ENCODE measurements around the gene TRMT10C.

GRCh38 chr3:101527441-101527840 lies 34.2 kb upstream of the TRMT10C start:
- TF ChIP-seq, protein P1, sequence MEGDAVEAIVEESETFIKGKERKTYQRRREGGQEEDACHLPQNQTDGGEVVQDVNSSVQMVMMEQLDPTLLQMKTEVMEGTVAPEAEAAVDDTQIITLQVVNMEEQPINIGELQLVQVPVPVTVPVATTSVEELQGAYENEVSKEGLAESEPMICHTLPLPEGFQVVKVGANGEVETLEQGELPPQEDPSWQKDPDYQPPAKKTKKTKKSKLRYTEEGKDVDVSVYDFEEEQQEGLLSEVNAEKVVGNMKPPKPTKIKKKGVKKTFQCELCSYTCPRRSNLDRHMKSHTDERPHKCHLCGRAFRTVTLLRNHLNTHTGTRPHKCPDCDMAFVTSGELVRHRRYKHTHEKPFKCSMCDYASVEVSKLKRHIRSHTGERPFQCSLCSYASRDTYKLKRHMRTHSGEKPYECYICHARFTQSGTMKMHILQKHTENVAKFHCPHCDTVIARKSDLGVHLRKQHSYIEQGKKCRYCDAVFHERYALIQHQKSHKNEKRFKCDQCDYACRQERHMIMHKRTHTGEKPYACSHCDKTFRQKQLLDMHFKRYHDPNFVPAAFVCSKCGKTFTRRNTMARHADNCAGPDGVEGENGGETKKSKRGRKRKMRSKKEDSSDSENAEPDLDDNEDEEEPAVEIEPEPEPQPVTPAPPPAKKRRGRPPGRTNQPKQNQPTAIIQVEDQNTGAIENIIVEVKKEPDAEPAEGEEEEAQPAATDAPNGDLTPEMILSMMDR (IDR thresholded peaks at IDR 0.05; ENCODE audit: insufficient read depth, low read length, poor library complexity, severe bottlenecking) = no peak
- no peak for TF ChIP-seq EZH2phosphoT487 (conservative IDR thresholded peaks at IDR 0.05; ENCODE audit: low read length)
